Measurements from ENCODE around the gene PRR33.
"Not testable (repeated sequence)": the region's sequence is repeated elsewhere in the genome, so short reads cannot be mapped to it uniquely, and the experiment has no call there.

The PRR33 gene

DNA sequence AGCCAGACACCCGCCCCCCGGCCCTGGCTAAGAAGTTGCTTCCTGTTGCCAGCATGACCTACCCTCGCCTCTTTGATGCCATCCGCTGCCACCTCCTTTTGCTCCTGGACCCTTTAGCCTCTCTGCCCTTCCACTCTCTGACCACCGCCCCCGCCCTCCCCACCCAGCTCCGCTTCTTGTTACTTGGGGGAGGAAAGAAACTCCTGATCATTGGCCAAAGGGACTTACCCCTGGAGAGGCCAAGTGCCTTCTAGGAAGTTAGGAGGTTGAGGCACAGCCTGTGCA is at the start of gene PRR33:
PRR33 (minus strand) TSS at position 65 of the 285 bp plus-strand sequence. CDS start 1,311 bp downstream, outside the sequence.
- DNase-seq, result no peak

DNA sequence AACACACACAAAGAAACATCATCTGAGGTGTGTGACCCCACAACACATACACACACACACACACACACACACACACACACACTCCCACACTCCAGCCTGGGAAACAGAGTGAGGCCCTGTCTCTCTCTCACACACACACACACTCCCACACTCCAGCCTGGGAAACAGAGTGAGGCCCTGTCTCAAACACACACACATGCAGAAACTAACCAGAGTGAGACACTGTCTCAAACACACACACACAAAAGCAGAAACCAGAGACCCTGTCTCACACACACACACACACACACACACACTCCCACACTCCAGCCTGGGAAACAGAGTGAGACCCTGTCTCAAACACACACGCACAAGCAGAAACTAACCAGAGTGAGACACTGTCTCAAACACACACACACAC is 48.1 kb upstream of the PRR33 start:
- not testable (repeated sequence) for DNase-seq

- DNase-seq, result no peak
These were observed 47.4 kb upstream of the PRR33 start for GRCh38 chr11:1939006-1939625.

GRCh38 chr11:1938343-1939005 is 46.8 kb upstream of the PRR33 start:
- DNase-seq, result no peak

DNA sequence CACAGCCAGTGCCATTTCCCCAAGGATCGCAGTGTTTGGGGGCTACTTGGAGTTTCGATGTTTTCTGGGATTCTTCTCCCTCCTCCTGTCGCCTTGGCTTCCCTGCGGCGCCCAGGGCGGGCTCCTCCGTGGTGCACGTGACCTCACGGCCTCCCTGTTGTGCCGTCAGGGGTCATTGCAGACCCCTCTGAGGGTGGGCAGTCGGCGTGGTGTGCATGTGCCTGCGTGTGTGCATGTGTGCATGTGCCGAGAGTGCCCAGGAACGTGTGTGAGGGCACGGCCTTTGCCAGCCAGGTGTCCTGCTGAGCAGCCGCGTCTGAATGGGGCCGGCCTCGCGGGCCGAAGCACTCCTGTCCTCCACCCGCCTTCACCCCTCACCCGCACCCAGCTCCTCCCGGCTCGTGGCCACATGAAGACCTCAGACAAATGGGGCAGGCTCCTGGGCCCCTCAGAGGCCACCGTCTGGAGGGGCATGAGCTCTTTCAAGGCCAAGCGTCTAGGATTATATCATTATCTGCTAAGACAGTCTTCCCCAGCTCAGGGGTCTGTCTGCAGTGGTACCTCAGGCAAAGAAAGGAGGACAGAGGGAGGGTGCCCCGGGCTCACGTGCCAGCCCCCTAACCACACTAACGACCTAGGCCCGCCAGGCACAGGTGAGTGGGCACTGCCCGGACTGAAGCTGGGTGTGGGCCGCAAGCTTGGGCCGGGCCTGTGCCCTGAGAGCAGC is 46.1 kb upstream of the PRR33 start:
- DNase-seq, result no peak

- no peak for DNase-seq
These were observed 45.3 kb upstream of the PRR33 start for GRCh38 chr11:1936781-1937615.

DNA sequence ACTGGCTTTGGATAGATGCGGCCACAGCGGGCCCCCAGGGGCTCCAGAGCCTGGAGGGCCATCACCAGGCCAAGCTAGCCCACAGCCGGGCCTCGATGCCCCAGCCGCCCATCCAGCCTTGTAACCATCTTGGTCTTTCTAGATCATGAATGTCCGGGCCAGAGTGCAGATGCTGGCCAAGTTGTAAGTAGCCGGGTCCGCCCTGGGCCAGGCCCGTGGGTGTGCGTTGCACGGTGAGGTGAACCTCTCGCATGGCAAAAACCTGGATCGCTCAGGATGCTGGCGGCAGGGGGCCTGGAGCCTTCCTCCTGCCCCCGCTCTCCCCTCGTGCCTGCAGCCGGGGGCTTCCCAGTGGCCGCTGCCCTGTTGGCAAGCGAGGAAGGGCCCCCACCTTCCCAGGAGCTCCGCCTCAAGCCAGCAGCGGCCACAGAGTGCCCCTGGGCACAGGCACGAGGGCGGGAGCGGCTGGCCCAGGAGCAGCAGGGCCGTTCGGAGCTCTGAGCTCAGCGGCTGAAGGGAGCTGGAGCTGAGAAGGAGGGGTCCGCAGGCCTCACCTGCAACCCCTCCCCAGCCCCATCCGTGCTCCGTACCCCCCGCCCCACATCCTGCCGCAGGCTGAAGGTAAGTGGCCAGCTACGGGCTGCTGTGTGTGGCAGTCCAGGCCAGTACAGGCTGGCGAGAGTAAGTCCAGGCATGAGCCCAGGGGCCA is 44.5 kb upstream of the PRR33 start:
- DNase-seq, result no peak

DNA sequence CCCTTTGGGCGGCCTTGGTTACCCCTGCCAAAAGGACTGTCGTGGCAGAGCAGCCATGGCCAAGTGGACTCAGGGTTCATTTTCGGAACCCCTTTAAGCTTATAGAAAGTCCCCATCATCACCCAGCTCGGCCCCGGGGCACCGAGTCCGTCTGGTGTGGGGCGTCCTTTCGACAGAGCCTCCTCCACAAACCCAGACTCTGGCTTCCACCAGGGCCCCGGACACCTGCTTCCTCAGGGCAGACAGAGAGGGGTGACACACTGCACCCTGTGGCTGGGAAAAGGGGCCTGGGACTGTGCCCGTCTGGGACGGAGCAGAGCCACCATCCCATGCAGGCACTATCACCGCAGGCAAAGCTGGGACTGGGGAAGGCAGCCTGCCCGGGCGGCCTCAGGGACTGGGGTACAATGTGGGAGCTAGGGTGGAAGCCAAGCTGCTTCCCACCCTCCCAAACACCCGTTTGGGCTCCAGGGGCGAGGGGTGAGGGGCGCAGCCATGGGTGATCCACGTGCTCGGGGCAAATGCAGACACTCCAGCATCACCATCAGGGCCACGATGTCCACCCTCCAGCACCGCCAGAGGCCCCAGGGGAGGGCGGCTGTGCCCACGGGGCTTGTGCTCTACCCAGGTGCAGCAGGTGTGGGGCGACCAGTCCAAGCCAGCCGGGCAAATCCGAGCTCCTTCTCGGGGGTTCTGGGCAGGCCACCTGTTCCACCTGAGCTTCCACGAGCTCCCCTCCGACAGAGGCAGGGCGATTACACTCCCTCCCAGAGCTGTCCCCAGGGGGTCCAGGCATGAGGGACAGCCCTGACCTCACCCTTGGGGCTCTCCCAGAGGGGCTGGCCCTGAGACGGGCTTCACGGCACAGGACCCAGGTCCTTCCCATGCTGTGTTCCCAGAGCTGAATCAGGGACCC is 43.7 kb upstream of the PRR33 start:
- no peak for DNase-seq

- DNase-seq, result no peak
These were observed 42.9 kb upstream of the PRR33 start for GRCh38 chr11:1934335-1935155.

DNA sequence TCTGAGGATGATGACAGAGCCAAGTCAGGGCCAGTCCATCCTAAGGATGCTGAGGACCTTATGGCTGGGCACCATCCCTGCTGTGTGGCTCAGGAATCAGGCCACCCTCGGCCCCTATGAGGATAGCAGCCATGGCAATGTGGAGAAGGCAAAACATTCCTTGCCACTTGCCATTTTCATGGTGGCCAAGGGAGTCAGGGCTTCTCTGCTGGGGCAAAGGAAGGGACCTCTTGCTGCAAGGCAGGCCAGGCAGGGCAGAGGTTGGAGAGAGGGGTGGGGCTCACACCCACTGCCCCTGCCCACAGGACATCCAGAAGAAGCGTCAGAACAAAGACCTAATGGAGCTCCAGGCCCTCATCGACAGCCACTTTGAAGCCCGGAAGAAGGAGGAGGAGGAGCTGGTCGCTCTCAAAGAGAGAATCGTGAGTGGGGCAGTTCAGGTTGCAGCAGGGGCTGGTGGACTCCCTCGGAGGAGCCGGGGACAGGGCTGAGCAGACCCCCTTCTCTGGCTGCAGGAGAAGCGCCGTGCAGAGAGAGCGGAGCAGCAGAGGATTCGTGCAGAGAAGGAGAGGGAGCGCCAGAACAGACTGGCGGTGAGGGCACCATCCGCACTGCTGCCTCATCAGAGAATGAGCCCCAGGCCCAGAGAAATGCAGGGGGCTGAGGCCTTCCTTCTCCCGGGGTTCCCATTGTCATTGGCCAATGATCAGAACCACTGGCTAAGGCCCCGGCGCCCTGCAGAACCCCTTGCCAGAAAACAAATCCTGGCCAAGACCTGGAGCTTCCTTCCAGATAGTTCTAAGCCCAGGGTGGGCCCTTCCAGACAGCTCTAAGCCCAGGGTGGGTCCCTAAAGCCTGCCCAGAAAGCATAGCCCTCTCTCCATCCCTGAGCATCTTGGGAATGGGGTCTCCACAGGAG is 42.0 kb upstream of the PRR33 start:
- no peak for DNase-seq

DNA sequence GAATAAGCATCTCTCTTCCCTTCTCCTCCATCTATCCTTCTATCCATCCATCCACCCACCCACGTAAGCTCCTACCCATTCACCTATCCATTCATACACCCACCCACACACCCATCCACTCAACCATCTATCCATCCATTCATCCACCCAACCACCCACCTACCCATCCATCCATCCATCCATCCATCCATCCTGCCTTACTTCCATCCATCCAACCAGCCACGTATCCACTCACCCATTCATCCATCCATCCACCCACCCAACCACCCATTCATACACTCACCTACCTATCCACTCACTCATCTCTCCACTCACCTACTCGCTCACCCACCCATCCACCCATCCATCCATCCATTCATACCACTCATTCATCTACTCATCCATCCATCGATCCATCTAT is 41.0 kb upstream of the PRR33 start:
- DNase-seq, result no peak

GRCh38 chr11:1932105-1932480 is 40.4 kb upstream of the PRR33 start:
- no peak for DNase-seq

DNA sequence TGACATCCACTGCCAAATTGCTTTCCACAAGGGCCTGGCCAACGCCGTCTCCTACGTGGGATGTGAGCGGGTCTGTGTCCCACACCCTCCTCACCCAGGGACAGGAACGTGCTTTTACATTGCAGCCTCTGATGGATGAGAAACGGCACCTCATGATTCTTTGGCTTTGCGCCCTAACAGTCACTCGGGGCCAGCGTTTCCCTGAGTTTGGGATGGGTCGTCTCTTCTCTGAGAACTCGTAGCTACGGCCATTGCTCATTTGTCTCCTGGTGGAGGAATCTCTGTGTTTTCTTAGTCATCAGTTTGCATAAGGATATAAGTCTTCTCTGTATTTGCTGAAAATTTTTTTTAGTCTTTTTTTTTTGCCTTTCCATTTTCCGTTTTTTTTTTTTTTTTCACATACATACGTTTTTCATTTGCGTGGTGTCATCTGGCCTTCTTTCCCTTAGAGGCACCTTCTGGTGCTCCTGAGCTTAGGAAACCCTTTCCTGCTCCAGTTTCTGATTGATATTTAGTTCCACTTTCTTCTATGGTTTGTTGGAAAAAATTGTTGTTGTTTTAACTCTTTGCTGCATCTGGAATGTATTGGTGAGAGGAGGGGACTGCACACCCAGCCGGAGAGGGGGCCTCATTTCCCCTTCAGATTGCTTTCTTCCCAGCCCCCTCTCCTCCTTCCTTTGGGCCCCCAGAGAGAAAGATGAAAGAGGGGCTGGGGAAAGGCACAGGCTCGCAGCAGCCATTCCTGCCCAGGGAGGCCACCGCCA is 39.8 kb upstream of the PRR33 start:
- DNase-seq, result no peak

GRCh38 chr11:1930462-1930830 is 38.8 kb upstream of the PRR33 start:
- no peak for DNase-seq

DNA sequence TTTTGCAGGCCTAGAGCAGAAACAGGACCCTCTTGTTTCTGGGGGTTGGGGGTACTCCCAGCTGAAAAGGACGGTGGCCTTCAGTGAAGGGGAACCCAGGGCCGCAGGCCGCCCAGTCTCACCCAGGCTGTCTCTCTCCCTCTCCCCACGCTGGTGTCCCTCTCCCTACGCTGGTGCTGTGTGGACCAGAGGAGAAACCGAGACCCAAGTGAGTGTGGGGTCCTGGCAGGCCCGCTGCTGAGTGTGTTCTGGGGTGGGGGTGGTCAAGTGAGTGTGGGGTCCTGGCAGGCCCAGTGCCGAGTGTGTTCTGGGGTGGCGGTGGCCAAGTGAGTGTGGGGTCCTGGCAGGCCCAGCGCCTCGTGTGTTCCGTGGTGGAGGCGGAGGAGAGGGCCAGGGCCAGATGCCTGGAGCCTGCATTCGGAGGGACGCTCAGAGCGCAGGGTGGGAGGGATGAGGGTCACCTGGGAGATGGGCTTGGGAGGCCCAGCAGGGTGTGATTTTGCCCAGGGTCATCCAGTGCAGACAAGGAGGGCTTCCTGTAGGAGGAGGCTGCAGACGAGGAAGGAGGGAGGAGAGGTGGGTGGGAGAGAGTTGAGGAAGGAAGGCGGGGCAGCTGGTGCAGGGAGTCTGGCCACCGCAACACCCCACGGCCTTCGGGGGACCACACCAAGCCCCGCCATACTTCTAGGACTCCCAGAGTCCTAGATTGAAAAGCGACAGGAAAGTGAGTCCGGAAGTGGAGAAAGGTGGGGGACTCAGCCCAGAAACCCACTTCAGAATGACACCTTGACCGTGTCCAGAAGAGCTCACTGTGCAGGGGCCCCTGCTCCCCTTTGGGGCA is 38.1 kb upstream of the PRR33 start:
- DNase-seq, result no peak

GRCh38 chr11:1928891-1929541 is 37.3 kb upstream of the PRR33 start:
- no peak for DNase-seq

GRCh38 chr11:1928470-1928890 is 36.8 kb upstream of the PRR33 start:
- DNase-seq, result no peak

Data from activated CD4-positive, alpha-beta T cell treated with anti-CD3 and anti-CD28 coated beads, Interleukin-2, amount 50 U/mL, for 16 hours (primary cell).